Measurements from ENCODE around the gene RPL32.
A peak's percentile ranks its signal among the peaks of the same experiment; 100 is the strongest.

- TF ChIP-seq POLR2AphosphoS5 (IDR thresholded peaks at IDR 0.05; ENCODE audit: borderline replicate concordance, low read depth, low read length) (peak; percentile 16; the same call in 1 of the 2 replicates), EZH2 (IDR thresholded peaks at IDR 0.05) (no peak), FOXP2 (optimal IDR thresholded peaks at IDR 0.05; ENCODE audit: control extremely low read depth, extremely low read length, insufficient read depth) (no peak)
Observed at GRCh38 chr3:12833222-12834161, 7.9 kb downstream of the RPL32 start.

Measured in SK-N-MC (cell line).